Renal cortical epithelial cell (primary cell): ENCODE results near the gene ARHGAP26. TPM values are rescaled to one million over a fixed set of nuclear protein-coding genes. Genes with fewer than 3 reads are reported as not detected.
"Not testable (repeated sequence)": the region's sequence is repeated elsewhere in the genome, so short reads cannot be mapped to it uniquely, and the experiment has no call there.

ENCODE experiments used
- DNase-seq: peaks from one replicate; pipeline ENCODE4 v3.0.0-alpha.2; 2011; ENCODE audit warnings: low read depth
- total RNA-seq: library from RNA; depleted of rRNA; stranded (reverse); fragments of >200 nt; gene quantifications from 2 replicates; pipeline ENCODE4 v1.2.3, GENCODE V29; 2014

ARHGAP26 gene
- total RNA-seq, 1 donor from 2014 or later = 10.4 TPM

- DNase-seq = peak; percentile 86
Measured at GRCh38 chr5:142981886-142982820, 212.0 kb downstream of the ARHGAP26 start.

DNA sequence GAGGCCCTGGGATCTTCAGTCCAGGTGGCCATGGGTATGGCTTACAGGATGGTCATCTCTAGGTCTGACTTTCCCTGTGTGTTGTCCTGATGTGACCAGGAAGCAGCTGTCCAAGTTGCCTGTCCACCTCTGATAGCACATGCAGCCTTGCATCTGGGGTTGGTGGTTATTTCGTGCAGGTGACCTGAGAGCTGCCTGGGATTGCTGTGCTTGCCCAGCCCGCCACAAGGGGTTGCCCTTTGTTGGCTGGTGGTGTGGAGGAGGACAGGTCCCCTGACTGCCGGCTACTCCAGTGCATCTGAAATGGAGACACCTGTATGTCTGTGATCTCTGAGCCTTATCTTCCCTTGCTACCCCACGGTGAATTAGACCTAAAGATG is 212.6 kb downstream of the ARHGAP26 start:
- DNase-seq = no peak

- DNase-seq = no peak
Measured at GRCh38 chr5:142984011-142984410, 213.8 kb downstream of the ARHGAP26 start.

DNA sequence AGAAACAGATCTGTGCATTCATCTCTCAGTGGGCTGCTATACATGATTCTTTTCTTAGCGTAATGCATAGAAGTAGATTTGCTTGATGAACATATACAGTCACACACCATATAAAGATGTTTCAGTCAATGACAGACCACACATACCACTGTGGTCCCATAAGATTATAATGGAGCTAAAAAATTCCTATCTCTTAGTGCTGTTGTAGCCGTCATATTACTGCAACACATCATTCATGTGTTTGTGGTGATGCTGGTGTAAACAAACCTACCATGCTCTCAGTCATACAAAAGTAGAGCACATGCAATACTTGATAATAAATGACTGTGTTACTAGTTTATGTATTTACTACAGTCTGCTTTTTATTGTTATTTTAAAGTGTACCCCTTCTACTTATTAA is 214.3 kb downstream of the ARHGAP26 start:
- DNase-seq = no peak

GRCh38 chr5:142989270-142989669 is 219.1 kb downstream of the ARHGAP26 start:
- DNase-seq = not testable (repeated sequence)

DNA sequence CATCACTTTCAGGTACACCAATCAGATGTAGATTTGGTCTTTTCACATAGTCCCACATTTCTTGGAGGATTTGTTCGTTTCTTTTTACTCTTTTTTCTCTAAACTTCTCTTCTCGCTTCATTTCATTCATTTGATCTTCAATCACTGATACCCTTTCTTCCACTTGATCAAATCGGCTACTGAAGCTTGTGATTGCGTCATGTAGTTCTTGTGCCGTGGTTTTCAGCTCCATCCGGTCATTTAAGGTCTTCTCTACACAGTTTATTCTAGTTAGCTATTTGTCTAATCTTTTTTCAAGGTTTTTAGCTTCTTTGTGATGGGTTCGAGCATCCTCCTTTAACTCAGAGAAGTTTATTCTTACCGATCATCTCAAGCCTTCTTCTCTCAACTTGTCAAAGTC is 219.9 kb downstream of the ARHGAP26 start:
- not testable (repeated sequence) for DNase-seq

DNA sequence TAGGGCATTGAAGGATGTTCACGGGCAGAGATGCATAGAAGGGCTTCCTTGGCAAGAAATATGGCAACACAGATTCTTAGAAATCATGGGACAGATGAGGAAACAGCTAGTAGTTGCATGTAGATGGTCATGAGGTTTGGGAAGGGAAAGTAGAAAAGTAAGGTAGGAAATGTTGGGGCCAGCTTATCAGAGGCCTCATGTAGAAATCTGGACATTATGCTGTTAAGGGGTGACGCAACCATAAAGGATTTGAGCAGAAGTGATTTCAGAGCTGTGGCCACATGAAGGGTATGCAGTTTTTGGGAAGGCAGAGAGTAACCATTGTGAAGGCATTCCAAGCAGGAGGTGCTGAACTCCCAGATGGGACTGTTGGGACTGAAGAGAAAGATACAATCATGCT is 224.0 kb downstream of the ARHGAP26 start:
- DNase-seq = no peak

DNA sequence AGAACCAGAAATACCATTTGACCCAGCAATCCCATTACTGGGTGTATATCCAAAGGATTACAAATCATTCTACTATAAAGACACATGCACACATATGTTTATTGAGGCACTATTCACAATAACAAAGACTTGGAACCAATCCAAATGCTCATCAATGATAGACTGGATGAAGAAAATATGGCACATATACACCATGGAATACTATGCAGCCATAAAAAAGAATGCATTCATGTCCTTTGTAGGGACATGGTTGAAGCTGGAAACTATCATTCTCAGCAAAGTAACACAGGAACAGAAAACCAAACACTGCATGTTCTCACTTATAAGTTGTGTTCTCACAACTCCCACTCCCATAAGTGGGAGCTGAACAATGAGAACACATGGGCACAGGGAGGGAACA is 225.4 kb downstream of the ARHGAP26 start:
- DNase-seq = not testable (repeated sequence)

DNA sequence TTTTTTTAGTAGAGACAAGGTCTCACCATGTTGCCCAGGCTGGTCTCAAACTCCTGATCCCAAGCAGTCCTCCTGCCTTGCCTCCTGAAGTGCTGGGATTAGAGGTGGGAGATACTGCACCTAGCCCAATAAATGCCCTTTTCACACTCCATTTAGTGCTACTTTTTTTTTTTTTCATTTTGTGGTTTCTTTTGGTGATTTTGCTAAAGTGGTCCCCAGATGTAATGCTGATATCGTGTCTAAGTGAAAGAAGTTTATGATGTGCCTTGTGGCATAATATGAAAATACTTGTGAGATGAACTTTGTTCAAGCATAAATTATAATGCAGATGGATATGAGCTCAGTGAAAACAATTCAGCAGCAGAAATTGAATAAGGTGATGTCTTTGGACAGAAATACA is 227.4 kb downstream of the ARHGAP26 start:
- DNase-seq = no peak

DNA sequence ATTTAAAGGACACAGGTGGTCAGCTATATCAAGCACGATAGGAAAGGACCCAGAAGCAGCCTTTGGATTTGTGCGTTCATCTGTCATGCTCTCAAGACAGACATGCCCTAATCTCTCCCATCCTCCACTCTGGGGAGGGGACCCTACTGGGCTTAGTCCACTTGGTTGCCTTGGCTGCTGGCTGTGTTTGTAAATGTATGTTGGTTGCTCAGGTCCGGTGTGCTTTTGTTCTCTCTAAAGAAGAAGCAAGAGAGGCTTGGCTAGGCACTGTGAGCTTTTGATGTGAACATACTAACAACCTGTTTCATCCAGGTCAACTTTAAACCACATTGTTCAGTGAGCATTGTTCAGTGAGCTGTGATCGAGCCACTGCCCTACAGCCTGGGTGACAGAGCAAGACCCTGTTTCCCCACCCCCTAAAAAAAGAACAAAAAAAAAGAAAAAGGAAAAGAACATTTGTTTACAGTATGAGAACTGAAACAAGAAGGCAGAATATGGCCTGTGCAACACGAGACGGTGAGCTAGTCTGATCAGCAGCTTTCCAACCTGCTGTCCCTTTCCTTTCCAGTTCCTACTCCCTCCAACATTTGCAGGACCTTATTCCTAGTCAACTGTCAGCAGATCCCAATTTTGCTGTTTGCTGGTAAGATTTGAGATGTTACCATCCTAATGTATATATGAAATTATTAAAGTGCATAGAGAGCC is 228.3 kb downstream of the ARHGAP26 start:
- no peak for DNase-seq

DNA sequence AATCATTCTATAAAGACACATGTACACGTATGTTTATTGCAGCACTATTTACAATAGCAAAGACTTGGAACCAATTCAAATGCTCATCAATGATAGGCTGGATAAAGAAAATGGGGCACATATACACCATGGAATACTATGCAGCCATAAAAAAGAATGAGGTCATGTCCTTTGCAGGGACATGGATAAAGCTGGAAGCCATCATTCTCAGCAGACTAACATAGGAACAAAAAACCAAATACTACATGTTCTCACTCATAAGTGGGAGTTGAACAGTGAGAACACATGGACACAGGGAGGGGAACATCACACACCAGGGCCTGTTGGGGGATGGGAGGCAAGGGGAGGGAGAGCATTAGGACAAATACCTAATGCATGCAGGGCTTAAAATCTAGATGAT is 230.4 kb downstream of the ARHGAP26 start:
- DNase-seq = not testable (repeated sequence)

- DNase-seq = peak; percentile 80
Measured at GRCh38 chr5:143001764-143002351, 231.7 kb downstream of the ARHGAP26 start.

GRCh38 chr5:143002459-143003327 is 232.5 kb downstream of the ARHGAP26 start:
- peak; percentile 92 for DNase-seq

GRCh38 chr5:143003328-143003636 is 233.1 kb downstream of the ARHGAP26 start:
- no peak for DNase-seq

DNA sequence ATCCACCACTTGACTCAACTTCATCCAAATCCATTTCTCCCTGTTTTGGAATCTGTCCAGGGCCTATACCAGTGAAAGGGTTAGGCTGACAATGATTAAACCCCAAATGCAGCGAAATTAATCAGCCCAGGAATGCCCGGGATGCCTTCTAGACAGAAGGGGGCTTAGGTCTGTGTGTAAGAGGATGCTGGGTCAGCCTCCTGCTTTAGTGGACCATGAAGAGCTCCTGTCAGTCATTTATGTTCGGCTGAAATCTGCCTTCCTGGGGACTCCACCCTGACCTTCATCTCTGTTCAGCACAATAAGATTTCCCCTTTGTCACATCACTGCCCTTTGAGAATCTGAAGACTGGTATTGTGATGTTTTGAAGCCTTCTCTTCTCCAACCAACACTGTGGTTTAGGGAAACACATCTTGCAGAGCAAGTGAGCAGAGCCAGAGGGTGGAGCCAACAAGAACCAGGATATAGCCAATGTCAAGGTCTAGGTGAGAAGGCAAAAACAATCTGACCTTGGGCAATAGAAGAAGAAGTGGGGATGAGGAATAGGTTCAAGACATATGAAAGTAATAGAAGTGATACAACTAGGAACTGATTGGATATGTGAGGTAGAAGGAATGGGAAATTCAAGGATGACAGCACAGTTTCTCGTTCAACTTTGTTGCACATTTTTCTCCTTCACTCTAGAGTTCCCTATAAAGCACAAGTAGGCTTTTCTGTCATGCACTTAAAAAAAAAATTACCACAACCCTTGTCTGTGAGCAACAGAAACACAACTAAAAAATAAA is 234.4 kb downstream of the ARHGAP26 start:
- peak; percentile 89 for DNase-seq

DNA sequence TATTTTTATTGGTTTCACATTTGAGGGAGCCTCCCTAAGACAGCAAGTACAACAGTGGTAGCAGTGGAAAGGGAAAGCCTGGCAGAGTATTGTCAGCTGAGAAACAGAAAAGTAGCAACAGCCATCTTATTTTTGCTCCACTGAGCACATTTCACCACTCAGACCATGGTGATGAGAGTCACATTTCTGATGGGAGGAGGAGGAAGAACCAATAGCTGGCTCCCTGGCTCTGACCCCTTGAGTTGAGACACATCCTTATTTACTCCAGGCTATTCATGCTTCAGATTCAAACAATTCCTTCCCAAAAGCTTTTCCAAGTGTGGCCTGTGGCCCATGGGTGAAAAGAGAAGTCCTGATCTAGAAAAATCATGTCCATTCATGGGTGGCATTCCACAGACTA is 236.3 kb downstream of the ARHGAP26 start:
- DNase-seq = peak; percentile 58

- DNase-seq = no peak
Measured at GRCh38 chr5:143008032-143008431, 237.9 kb downstream of the ARHGAP26 start.

GRCh38 chr5:143008809-143009521 is 238.8 kb downstream of the ARHGAP26 start:
- DNase-seq = peak; percentile 97

DNA sequence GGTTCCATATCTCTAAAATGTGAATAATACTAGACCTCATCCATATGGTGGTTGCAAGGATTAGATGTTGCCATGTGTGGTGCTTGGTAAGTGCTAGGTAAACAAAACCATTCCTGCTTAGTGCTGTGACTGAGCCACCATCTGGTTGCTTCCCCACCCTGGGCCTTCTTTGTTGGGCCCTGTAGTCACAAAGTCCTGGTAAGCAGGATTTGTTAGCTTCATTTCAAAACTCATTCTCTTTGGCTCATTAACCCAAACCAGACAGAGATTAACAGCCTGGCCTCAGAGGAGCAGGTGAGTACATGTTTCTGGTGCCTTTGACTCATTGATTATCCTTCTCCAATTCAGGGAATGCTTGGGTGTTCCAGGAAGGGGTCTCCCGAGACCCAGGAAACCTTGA is 240.2 kb downstream of the ARHGAP26 start:
- DNase-seq = peak; percentile 81

GRCh38 chr5:143011585-143011984 is 241.4 kb downstream of the ARHGAP26 start:
- peak; percentile 83 for DNase-seq
